GM18517 (cell line): ENCODE results near the gene KRT33B.
"Not testable (repeated sequence)": the region's sequence is repeated elsewhere in the genome, so short reads cannot be mapped to it uniquely, and the experiment has no call there.

Experiments used
- ATAC-seq: cut with Tn5 transposase; IDR thresholded peaks from one replicate; pipeline ENCODE4 v1.9.1; 2021; ENCODE audit warnings: mild to moderate bottlenecking, moderate library complexity; ENCODE audit not compliant: unreplicated experiment

KRT33B gene

GRCh38 chr17:41394254-41394996 lies 24.8 kb upstream of the KRT33B start:
- no peak for ATAC-seq

DNA sequence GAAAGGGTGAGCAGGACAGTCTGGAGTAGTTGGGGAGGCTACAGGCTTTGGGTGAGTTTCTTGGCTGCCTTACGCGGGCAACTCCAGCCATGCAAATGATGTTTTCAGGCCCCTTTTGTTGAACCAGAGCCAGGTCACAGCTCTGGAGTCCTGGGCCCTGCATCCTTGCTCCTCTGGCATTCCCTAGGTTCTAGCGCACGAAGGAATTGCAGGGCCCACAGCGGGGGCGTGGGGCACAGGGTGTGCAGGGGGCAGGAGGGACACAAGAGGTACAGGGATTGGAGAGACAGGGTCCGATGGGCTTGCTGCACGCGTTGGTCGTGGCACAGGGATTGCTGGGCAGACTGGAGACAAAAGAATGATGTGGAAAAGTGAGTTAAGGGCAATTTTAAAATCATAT lies 24.2 kb upstream of the KRT33B start:
- no peak for ATAC-seq

GRCh38 chr17:41393294-41393693 lies 23.7 kb upstream of the KRT33B start:
- ATAC-seq, result no peak

DNA sequence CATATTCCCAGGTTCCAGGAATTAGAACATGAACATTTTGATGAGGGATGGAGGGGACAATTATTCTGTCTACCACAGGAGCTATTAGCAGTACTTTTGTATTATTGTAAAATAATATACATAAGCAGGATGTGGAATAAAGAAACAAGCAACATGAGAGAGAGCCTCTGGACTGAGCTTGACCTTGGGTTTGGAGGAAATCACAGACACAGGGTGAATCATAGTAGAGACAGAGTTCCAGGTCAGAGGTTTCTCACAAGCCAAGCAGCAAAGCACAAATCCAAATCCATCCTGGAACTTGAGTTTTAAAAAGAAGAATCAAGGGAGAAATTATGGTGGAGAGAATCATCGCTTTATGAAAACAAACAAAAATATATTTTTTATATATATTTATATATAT lies 22.7 kb upstream of the KRT33B start:
- ATAC-seq, result no peak

GRCh38 chr17:41391535-41391934 lies 21.9 kb upstream of the KRT33B start:
- ATAC-seq, result no peak

DNA sequence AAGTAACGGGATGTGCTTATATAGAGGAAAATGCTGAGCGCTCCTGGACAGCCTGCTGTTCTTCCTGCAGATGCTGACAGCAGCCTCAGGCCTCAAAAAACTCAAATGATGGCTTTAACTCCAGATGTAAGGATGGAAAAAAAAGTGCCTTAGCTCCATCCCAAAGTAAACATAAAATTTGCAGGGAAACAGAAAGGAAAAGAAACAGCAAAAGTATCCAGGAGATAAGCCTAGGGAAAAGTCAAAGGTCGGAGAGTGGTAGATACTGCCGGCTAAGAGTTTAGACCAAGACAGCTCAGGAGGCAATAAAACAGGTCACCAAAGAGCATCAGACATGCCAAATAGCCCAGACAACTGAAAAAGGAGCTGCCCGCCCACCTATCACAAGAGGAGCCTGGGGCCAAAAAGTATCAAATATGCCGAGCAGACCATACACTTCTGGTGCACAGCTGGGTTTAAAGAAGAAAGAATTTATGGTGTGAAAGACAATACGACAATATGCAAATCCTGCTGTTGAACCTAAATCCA lies 20.9 kb upstream of the KRT33B start:
- no peak for ATAC-seq

DNA sequence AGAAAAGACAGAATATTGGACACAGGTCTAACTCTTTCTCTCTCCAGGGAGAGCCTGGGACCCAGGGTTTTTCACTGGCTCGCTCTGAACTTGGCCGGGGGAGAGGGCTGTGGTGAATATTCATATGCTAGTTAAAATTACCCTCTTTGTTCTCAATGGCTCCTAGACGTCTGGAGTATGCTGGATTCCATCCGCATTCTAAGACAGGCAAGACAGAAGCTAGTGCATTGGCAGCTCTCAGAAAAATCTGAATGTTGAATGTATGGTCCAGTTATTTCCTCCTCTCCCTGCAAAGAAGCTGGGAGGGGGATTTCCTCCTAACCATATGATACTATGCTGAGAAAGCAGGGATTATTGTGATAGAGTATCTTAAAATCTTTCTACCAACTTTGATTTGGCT lies 18.1 kb upstream of the KRT33B start:
- no peak for ATAC-seq

DNA sequence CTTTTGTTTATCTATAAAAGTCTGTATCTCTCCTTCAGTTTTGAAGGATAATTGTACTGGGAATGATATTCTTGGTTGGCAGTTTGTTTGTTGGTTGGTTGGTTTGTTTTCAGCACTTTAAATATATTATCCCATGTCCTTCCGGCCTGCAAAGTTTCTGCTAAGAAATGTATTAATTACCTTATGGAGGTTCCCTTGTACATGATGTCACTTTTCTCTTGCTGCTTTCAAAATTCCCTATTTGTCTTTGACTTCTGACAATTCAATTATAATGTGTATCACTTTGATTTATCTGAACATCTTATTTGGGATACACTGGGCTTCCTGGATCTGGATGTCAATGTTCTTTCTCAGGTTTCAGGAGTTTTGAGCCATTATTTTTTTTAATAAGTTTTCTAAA lies 16.6 kb upstream of the KRT33B start:
- no peak for ATAC-seq

DNA sequence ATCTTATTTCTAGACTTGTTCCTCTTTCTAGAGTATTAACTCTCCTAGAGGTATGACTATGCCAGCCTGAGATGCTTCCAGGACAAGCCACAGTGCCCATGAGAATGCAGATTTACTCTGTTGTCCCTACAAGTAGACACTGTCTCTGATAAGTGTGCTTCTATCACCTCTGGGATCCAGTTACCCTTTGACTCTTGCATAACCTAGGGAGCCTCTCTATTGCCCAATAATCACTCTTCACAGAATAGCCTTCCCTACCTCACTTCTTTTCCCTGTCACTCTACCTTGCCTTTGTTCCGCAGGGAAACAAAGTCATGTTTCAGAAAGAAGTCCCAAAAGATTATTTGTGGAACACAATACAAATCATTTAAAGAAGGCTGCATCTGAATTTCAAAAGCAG lies 14.1 kb upstream of the KRT33B start:
- ATAC-seq, result no peak

- no peak for ATAC-seq
Observed at GRCh38 chr17:41382394-41382793, 12.8 kb upstream of the KRT33B start.

DNA sequence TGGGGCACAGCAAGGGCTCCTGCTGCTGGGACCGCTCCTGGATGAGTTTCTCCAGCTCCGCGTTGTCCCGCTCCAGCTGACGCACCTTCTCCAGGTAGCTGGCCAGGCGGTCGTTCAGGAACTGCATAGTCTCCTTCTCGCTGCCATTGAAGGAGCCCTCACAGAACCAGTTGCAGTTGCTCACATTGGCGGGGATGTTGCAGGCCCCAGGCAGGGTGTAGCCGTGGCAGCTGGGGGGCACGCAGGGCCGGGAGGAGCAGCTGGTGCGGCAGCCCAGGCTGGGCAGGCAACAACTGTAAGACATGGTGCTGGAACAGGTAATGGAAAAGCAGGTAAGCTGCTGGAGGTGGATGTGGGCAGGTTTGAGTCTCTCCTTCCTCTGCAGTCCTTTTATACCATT lies 12.3 kb upstream of the KRT33B start, which contains the start of gene KRT34:
Gene KRT34, minus strand, starts transcription at position 364 of the 400 bp plus-strand sequence. Its CDS starts 60 bp downstream, at position 304.
- ATAC-seq, result not testable (repeated sequence)

- ATAC-seq, result not testable (repeated sequence)
Observed at GRCh38 chr17:41380091-41380490, 10.5 kb upstream of the KRT33B start.

DNA sequence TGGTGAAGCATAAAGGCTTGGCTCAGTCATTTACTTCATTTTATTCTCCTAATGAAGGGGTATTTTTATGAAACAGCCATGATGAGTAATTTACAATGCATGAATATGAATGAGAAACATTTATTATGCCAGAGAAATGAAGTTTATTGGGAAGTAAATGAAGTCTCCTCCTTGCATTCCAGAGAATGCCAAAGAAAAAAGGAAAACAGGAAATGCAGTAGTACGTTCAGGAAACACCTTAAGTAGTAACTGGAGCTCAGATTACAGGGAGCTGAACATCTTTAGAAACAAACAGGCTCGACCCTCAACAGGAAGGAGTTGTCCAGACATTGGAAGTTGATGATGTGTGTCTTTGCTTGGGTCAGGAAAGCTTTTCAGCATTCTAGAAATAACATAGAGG lies 7.9 kb upstream of the KRT33B start:
- ATAC-seq, result no peak

DNA sequence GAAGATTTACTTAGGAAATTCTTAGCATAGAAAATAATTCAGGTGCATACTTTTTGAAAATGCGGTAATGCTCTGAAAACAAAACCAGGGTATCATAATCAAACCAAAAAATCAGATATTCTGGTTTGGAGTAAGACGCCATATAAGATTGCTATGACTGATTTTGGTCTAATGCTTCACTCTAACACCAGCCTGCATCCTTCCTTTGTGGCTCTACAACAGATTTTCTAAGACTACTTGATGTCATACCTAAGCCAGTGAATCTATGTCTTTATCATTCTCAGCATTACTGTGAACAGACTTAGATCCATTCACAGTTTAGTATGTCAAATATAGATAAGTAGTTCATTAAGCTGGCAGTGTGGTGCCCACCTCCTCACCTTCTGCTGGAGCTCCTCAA lies 590 bp downstream of the KRT33B start:
- ATAC-seq, result no peak

GRCh38 chr17:41367426-41368075 lies 2.1 kb downstream of the KRT33B start:
- ATAC-seq, result no peak

GRCh38 chr17:41366070-41366469 lies 3.5 kb downstream of the KRT33B start:
- ATAC-seq, result no peak

DNA sequence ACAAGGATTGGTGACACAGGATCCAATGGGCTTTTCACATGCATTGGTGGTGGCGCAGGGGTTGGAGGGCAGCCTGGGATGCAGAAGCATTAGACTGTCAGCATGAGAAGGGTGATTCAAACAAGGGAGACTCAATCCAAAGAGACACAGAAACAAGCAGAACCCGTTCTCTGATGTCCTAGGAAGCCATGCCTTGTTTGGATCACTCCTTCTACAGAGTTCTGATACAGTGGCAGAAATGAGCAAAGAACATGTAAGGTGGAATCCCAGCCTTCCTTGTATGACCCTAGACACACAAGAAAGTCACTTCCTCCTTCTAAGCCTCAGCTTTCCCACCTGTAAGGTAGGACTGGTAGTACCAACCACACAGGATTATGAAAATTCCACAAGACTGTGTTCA lies 5.7 kb downstream of the KRT33B start:
- no peak for ATAC-seq

DNA sequence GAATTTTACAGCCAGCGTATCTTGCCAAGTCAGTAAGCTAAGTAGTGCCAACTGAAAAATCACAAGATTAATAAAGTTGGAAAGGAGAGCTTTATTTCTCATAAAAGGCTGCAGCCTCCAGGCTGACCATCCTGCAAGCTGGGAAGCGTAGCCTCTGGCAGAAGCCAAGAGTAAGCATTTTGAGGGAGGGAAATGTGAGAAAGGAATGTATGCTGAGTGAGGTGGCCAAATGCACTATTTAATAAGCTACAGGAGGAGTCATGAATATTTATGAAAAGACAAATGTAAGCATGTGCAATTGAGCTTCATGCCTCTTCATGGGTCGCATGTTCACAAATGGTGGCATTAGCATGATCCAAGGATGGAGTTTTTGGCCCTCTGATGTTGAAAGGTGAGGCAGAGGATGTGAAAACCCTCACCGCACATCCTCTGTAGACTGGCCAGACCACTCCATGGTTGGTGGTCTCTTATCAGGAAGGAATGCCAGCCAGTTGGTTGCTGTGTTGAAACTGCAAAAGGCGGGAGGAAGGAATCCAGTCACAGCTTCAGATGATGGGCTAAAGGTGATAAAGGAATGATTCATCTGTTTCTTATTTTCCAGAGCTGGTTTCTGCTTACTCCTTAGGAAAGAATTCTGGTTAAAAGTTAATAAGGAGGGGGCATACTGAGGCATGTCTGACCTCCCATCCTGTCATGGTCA lies 9.2 kb downstream of the KRT33B start:
- no peak for ATAC-seq

- ATAC-seq, result no peak
Observed at GRCh38 chr17:41354536-41354935, 15.1 kb downstream of the KRT33B start.

GRCh38 chr17:41352597-41353366 lies 16.8 kb downstream of the KRT33B start:
- no peak for ATAC-seq

DNA sequence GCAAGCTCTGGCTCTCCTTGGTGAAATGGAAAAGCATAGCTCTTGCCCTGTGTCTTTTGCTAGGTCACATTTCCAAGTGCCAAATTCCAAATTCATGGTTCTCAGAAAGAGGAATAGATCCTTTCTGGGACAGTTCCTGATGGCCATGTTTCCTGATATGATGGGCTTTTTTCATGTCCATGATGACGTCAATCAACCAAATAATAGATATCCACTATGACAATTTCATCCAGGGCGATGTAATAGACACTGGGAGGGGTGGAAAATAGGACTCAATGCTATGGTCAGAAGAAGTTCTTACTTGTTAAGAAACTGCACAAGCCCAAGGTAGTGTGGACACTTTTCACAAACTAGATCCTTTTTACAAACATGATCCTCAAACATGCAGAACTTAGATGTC lies 18.4 kb downstream of the KRT33B start:
- ATAC-seq, result no peak
